HEK293T (cell line): Measurements from ENCODE around the gene OSCAR.
"Not testable (repeated sequence)": the region's sequence is repeated elsewhere in the genome, so short reads cannot be mapped to it uniquely, and the experiment has no call there.

Source experiments
- CTCF ChIA-PET: fragments of 350-600 bp; formaldehyde crosslinking; extraction: SDS; loops from one replicate; lab custom pipeline; 2021; ENCODE audit warnings: antibody characterized with exemption, inconsistent platforms; lab: Yijun Ruan, JAX
- POLR2A ChIA-PET: fragments of 350-600 bp; formaldehyde crosslinking; extraction: SDS; loops from one replicate; lab custom pipeline; 2020; ENCODE audit warnings: antibody characterized with exemption, inconsistent platforms; lab: Yijun Ruan, JAX
- DNase-seq: peaks from one replicate; pipeline ENCODE4 v3.0.0; 2012; ENCODE audit warnings: mixed read lengths; ENCODE audit errors: extremely low spot score
- ARNT ChIP-seq: fragments of 450-650 bp; IDR thresholded peaks from 2 replicates; pipeline ENCODE4 v1.6.1; 2017; ENCODE audit warnings: mild to moderate bottlenecking
- BHLHE40 ChIP-seq: fragments of 450-650 bp; IDR thresholded peaks from 2 replicates; pipeline ENCODE4 v1.6.1; 2016; ENCODE audit warnings: mild to moderate bottlenecking, moderate library complexity, borderline replicate concordance
- CTBP1 ChIP-seq: fragments of 450-650 bp; IDR thresholded peaks from 2 replicates; pipeline ENCODE4 v1.6.1; 2016; ENCODE audit warnings: borderline replicate concordance
- ELF4 ChIP-seq: fragments of 450-650 bp; IDR thresholded peaks from 2 replicates; pipeline ENCODE4 v1.6.1; 2017; ENCODE audit warnings: antibody characterized with exemption
- FOXA1 ChIP-seq: fragments of 450-650 bp; IDR thresholded peaks from 2 replicates; pipeline ENCODE4 v1.6.1; 2016; ENCODE audit warnings: mild to moderate bottlenecking
- FOXK2 ChIP-seq: fragments of 450-650 bp; IDR thresholded peaks from 2 replicates; pipeline ENCODE4 v1.6.1; 2016; ENCODE audit warnings: mild to moderate bottlenecking
- FOXM1 ChIP-seq: fragments of 450-650 bp; IDR thresholded peaks from 2 replicates; pipeline ENCODE4 v1.6.1; 2017; ENCODE audit warnings: mild to moderate bottlenecking, borderline replicate concordance
- HDGF ChIP-seq: fragments of 450-650 bp; IDR thresholded peaks from 2 replicates; pipeline ENCODE4 v1.6.1; 2017; ENCODE audit warnings: antibody characterized with exemption, borderline replicate concordance
- L3MBTL2 ChIP-seq: fragments of 450-650 bp; conservative IDR thresholded peaks from 2 replicates; pipeline ENCODE4 v1.6.1; 2016; ENCODE audit warnings: mild to moderate bottlenecking
- LEF1 ChIP-seq: fragments of 450-650 bp; IDR thresholded peaks from 2 replicates; pipeline ENCODE4 v1.6.1; 2017; ENCODE audit warnings: mild to moderate bottlenecking, borderline replicate concordance
- NFRKB ChIP-seq: fragments of 450-650 bp; IDR thresholded peaks from 2 replicates; pipeline ENCODE4 v1.6.1; 2016; ENCODE audit warnings: mild to moderate bottlenecking, moderate library complexity
- SP1 ChIP-seq: fragments of 450-650 bp; IDR thresholded peaks from 2 replicates; pipeline ENCODE4 v1.6.1; 2017
- SUZ12 ChIP-seq: fragments of 450-650 bp; IDR thresholded peaks from 2 replicates; pipeline ENCODE4 v1.6.1; 2016; ENCODE audit warnings: mild to moderate bottlenecking
- TARDBP ChIP-seq: fragments of 450-650 bp; IDR thresholded peaks from 2 replicates; pipeline ENCODE4 v1.6.1; 2016
- ZNF384 ChIP-seq: fragments of 450-650 bp; IDR thresholded peaks from 2 replicates; pipeline ENCODE4 v1.6.1; 2016
- TF ChIP-seq, protein P1 (sequence below): fragments of 450-650 bp; IDR thresholded peaks from 2 replicates; pipeline ENCODE4 v1.6.1; 2016

Gene OSCAR

DNA sequence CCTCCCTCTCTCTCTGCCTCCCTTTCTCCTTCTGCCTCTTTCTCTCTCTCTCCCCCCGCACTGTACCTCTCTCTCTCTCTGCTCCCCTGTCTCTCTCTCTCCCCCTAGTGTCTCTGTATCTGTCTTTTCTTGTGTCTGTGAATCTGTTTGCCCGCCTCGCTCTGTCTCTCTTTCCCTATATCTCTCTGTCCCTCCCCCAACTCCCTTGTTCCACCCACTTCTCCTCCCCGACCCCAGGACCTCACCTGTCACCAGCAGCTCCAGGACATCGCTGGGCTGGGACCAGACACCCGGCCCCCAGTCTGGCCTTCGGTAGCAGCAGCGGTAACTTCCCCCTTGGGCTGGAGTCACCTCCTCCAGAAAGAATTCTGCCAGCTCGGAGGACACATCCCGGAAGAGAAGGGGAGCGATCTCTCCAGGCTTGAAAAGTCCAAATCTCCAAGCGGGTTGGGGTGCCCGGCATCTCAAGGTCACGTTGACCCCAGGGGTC, 3.9 kb downstream of the OSCAR start:
- TF ChIP-seq ARNT (no peak), CTBP1 (no peak), ZNF384 (no peak), HDGF (no peak), ELF4 (no peak), SUZ12 (no peak), FOXA1 (no peak), L3MBTL2 (no peak), FOXM1 (no peak), BHLHE40 (no peak), NFRKB (no peak), FOXK2 (no peak), SP1 (no peak), LEF1 (no peak), TARDBP (no peak)
- TF ChIP-seq, protein P1, sequence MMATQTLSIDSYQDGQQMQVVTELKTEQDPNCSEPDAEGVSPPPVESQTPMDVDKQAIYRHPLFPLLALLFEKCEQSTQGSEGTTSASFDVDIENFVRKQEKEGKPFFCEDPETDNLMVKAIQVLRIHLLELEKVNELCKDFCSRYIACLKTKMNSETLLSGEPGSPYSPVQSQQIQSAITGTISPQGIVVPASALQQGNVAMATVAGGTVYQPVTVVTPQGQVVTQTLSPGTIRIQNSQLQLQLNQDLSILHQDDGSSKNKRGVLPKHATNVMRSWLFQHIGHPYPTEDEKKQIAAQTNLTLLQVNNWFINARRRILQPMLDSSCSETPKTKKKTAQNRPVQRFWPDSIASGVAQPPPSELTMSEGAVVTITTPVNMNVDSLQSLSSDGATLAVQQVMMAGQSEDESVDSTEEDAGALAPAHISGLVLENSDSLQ: no peak
- CTCF ChIA-PET: interaction anchor here (0.6 kb wide), 1 partner anchor 171 kb away, joined by 3 read pairs; no protein-coding TSS in a partner anchor
- POLR2A ChIA-PET: no interaction called here
- no peak for DNase-seq

DNA sequence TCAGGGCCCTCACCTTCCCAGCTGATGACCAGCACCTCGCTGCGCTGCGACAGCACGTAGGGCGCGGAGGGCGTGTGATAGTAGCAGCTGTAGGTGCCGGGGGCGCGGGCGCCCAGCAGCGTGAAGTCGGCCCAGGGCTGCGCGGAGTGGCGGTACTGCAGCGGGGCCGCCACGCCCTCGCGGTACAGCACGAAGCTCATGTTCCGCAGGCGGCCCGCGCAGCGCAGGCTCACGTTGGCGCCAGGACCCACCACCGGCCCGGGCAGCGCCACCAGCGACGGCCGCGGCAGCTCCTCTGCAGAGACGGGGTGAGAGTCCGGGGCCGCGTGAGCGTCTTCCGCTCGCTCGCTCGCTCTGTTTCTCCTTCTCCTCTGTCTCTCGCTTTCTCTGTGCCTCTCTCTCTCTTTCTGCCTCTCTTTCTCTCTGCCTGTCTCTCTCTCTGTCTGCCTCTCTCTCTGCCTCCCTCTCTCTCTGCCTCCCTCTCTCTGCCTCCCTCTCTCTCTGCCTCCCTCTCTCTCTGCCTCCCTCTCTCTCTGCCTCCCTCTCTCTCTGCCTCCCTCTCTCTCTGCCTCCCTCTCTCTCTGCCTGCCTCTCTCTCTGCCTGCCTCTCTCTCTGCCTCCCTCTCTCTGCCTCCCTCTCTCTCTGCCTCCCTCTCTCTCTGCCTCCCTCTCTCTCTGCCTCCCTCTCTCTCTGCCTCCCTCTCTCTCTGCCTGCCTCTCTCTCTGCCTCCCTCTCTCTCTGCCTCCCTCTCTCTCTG, 4.6 kb downstream of the OSCAR start:
- CTCF ChIA-PET: interaction anchor here (1.3 kb wide), 1 partner anchor 18 kb away, joined by 3 read pairs; no protein-coding TSS in a partner anchor

DNA sequence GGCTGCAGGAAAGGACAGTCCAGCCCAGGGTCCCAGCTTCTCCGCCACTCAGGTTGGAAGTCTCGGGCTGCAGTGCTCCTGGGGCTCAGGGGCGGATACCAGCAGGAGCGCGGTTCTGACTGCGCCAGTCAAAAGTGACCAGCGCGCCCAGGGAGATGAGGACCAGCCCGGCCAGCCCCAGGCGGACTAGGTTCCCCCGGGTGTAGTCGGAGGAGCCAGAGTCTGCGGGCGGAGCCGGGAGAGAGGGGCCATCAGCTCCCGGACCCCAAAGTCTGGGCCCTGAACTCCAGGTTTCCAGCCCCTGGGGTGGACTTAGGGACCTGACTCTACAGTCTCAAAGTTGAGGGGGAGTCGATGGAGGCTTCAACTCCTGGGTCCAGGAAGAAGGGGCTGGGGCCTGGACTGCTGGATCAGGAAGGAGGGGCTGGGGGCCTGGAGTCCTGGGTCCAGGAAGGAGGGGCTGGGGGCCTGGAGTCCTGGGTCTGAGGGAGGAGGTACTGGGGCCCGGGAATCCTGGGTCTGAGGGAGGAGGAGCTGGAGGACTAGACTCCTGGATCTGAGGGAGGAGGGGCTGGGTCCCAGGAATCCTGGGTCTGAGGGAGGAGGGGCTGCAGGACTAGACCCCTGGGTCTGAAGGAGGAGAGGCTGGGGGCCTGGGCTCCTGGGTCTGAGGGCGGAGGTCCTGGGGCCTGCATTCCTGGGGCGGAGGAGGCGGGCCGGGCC, 5.3 kb downstream of the OSCAR start:
- CTCF ChIA-PET: interaction anchor here (1.3 kb wide), 1 partner anchor 19 kb away, joined by 3 read pairs; no protein-coding TSS in a partner anchor
- POLR2A ChIA-PET: no interaction called here
- TF ChIP-seq FOXK2 (no peak), SUZ12 (no peak), SP1 (no peak), NFRKB (no peak)
- DNase-seq: no peak

More for the DNA sequence above, 4.6 kb downstream of the OSCAR start:
- DNase-seq: peak; percentile 56
- POLR2A ChIA-PET: not testable (repeated sequence)
- peak; percentile 88 for TF ChIP-seq L3MBTL2

DNA sequence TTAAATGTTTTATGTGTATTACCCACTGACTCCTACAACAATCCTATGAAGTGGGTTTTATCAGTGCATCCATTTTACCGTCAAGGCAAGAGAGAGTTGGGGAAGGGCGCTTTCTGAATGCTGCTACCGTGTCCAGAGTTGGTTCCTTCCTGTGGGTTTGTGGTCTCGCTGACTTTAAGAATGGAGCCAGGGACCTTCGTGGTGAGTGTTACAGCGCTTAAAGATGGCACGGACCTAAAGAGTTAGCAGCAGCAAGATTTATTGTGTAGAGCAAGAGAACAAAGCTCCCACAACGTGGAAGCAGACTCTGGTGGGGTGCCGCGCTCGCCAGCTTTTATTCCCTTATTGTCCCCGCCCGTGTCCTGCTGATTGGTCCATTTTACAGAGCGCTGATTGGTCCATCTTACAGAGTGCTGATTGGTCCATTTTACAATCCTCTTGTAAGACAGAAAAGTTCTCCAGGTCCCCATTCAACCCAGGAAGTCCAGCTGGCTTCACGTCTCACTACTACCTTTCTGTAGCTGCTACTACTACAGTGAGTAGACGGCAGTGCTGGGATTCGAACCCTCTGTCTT, 6.1 kb downstream of the OSCAR start:
- ChIA-PET CTCF (no interaction called here), POLR2A (no interaction called here)
- TF ChIP-seq L3MBTL2: no peak
- no peak for TF ChIP-seq FOXM1
- no peak for TF ChIP-seq ELF4
- no peak for TF ChIP-seq ZNF384
- no peak for TF ChIP-seq CTBP1
- TF ChIP-seq SUZ12: no peak
- TF ChIP-seq, protein P1: no peak
- no peak for TF ChIP-seq BHLHE40
- no peak for DNase-seq

DNA sequence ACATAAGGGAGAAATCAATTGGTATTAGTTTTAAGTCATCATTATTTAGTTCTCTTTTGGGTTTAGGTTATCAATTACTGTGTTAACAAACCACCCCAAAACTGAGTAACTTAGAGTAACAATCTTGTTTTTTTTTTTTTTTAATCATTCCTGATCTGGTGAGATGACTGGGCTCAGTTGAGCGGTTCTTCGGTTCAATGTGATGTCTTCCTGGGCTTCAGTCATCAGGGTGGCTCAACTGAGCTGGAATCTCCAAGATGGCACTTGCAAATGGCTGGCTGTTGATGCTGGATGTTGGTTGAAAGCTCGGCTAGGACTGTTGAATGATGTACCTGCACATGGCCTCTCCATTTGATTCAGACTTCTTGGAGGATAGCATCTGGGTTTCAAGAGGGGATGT, 16.2 kb downstream of the OSCAR start:
- TF ChIP-seq ELF4 (no peak), FOXK2 (no peak), SP1 (no peak), FOXM1 (no peak), TARDBP (no peak), L3MBTL2 (no peak)
- ChIA-PET CTCF (no interaction called here), POLR2A (no interaction called here)
- DNase-seq: no peak

DNA sequence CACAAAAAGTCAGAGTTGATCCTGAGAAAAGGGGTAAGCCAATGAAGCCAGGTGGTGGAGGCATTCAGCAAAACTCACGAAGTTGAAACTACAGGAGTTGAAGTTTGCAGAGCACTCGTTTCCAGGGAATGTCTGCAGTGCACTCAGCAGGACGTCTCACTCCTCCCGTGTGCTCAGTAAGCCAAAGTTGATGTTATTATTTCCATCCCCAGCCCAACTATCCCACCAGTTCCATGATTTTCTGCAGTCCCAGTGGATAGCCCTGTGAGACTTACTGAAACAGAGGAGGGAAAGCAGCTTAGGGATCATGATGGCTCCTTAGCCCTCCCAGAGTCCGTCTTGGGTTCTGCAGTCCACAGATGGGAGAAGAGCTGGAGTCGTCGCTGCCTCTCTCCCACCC, 19.6 kb downstream of the OSCAR start, which contains the start of gene TARM1:
Gene TARM1 (minus strand): TSS at position 334 of the 400 bp plus-strand sequence. CDS start 25 bp downstream, at position 309.
- no peak for DNase-seq
- ChIA-PET POLR2A (no interaction called here), CTCF (no interaction called here)
- TF ChIP-seq SP1 (no peak), FOXK2 (no peak), FOXM1 (no peak), L3MBTL2 (no peak), SUZ12 (no peak), FOXA1 (no peak), ARNT (no peak), CTBP1 (no peak), BHLHE40 (no peak)

DNA sequence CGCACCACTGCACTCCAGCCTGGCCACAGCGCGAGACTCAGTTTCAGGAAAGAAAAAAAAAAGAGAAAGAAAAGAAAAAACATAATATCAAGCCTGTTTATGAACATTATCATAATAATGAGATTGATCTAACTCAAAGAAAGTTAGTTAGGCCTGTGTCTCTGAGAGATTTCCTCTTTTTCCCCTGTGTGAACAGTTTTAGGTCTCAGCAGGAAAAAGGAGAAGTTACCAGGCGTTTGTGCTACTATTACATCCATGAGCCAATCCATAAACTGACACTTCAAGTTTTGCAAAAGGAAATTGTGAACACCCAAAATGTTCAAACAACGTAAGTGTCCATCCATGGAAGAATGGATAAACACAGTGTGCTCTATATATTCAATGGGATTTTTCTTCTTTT, 23.3 kb downstream of the OSCAR start:
- POLR2A ChIA-PET: no interaction called here
- CTCF ChIA-PET: no interaction called here
- no peak for DNase-seq
- TF ChIP-seq SP1 (no peak), BHLHE40 (no peak)
